Stimulated activated CD8-positive, alpha-beta memory T cell treated with anti-CD3 and anti-CD28 coated beads, Interleukin-7, amount 100 ng/mL, for 4 hours (primary cell): ENCODE data around the gene VIL1.
A peak's percentile ranks its signal among the peaks of the same experiment; 100 is the strongest.

ENCODE experiments used
- DNase-seq, 2 donors: peaks; one replicate each; pipeline ENCODE4 v3.0.0-alpha.2; 2020; ENCODE audit warnings: low read depth in 2 of 2

VIL1 gene

DNA sequence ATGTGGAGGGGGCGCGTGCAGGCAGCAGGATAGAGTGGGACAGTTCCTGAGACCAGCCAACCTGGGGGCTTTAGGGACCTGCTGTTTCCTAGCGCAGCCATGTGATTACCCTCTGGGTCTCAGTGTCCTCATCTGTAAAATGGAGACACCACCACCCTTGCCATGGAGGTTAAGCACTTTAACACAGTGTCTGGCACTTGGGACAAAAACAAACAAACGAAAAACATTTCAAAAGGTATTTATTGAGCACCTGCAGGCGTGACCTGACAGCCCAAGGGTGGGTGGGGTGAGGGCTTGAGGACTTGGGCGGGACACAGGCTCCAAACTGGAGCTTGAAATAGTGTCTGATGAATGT lies 23.9 kb upstream of the VIL1 start:
- DNase-seq = no peak

DNA sequence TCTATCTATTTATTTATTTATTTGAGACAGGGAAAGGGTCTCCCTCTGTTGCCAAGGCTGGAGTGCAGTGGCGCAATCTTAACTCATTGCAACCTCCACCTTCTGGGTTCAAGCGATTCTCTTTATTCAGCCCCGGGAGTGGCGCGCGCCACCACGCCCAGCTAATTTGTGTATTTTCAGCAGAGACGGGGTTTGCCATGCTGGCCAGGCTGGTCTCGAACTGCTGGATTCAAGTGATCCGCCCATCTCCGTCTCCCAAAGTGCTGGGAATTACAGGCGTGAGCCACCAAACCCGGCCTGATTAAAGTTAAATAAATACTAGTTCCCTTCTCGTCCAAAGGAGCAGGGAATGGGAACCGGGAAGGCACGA lies 23.5 kb upstream of the VIL1 start:
- DNase-seq = no peak

DNA sequence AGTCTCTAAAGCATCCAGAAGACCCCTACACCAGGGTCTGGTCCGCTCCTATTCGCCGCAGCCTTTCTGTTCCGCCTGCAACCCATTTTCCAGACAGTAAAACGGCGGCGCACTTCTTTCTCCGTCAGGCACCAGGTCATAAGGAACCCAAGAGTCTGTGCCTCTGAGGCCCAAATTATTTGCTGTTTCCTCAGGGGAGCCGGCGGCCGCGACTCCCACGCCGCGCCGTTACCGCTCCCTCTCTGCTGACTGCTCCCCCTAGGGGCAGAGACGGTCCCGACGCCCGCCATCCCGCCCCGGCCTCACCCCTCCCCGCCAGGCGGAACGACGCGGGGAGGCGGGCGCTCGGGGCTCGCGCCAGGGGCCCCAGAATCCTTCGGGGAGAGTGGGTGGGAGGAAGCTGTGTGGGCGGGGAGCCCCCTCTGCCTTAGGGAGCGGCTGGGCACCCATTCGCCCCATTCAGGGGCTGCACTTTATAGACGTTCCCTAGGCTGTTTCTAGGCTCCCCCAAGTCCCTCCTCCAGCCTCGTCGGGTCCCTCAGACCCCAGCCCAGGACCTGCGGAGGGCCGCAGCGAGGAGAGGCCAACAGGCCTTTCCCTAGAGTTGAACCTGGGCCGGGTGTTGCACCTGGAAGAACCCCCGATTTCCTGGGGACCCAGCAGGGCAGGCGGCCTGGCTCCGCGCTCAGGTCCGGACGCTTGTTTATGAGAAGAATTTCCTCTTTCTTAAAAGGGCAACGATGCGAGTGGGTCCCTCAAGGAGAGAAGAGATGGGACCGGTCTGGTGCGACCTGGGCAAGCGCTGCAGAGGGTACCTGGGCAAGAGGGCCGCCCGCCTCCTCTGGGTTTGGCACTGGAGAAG lies 22.9 kb upstream of the VIL1 start:
- peak; percentile 90 to 93 for DNase-seq

DNA sequence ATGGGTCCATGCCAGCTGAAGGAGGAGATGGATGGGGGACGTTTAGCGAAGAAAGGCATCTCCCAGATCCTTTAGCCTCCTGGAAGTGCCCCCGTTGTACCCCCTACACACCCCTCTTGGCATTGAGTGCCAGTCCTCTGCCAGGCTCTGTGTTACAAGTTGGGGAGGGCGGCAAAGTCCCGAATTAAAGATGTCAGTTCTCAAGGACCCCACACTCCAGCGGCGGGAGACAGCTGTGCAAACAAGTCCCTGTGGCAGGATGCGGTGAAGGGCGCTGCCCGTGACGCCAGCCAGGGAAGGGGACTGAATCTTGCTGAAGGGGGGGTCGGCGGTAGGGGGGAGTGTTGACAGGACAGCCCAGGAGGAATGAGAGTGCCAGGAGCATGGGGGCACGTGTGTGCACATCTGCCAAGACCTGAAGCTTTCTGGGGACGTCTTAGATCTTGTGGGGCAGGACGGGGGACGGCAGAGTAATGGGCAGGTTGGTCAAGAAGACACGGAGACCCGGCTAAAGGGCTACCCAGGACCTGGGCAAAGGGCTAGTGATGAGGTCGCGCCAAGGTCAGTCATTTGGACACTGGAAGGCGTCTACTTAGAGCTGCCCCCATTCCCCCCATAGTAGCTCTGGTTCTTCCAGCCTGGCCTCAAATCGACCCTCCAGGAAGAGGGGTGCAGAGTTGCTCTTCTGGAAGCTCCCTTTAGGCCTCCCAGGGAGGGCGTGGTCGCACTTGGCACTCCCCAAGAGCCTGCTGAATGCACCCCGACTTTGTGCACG lies 22.0 kb upstream of the VIL1 start:
- peak in 1 of 2 donors; percentile 63 for DNase-seq

DNA sequence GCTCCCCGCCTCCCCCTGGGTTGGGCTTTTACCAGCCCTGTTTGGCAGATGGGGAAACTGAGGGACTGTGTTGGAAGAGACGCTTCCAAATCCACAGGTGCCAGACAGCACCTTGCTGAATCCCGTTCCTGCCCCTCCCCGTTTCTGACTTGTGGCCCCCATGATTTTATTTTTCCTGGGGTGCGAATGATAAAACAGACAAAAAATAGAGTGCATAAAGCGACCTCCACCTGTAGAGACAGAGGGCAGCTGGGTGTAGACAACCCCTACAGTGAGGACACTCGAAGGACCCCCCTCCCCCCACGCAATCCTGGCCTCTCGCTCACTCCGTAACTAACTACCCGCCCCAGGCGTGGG lies 21.5 kb upstream of the VIL1 start:
- no peak for DNase-seq

DNA sequence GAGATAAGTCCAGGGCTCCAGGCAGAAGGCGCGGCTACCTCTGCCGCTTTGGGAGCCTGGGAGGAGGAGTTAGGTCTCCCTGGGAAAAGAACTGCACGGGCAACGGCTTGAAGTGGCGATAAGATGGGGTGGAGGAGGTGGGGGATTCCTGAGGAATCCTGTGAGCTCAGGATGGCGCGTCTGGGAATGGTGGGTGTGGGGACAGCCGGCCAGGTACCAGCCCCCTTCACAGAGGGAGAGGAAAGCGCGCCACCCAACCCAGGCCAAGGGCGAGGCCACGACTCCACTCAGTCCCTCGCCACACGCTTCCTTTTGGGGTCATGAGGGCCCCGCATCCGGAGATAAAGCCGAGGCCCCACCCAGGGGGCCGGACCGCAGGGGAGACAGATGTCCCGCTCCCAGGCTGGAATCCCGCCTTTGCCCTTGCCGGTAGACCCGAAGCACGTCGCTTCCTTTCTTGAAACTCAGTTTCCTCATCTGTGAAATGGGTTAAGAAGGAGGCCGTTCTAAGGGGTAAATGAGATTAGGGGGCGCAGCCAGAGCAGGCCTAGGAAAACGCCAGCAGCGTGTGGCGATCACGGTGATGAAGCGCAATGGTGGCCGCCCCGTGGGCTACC lies 21.0 kb upstream of the VIL1 start:
- DNase-seq = peak in 1 of 2 donors; percentile 42

DNA sequence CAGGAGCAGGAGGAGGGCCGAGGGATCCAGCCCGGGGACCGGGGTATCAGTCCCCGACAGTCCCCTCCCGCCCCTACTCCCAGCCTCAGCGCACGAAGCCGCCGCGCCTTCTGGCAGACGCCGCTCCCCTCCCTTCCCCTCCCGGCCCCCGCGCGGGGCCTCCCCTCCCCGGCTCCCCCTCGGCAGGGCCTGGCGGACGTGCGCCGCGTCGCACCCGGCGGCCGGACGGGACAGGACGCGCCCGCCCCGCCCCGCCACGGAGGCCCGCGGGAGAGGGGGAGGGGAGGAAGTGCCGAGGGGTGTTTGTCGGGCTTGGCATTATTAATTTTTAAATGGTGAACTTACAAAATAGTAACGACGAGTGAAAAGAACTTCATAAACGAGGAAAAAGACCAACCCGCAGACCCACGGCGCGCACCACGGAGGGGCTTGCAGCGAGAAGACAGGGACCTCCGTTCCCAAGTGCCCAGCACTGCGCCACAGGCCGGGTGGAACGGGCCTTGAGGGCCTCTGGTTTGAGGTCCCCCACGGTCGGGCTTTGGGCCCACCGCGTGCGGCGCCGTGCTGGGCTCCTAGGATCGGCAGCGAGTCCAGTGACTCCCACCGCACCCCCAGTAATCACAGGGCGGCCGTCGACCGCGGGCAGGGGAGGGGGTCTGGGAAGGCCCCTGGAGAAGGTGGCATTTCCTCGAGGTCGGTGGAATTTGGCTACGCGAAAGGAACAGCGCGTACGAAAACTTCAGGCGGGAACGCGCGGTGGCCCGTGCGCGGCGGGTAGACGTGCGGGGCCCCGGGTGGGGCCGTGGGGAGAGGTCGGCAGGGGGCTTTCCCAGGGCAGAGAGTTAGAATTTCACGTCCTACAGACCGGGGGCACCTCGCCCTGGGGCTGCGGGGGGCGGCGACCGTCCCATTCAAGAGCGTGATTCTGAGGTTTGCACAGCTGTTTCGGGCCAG lies 20.2 kb upstream of the VIL1 start:
- peak in 1 of 2 donors; percentile 68 for DNase-seq

DNA sequence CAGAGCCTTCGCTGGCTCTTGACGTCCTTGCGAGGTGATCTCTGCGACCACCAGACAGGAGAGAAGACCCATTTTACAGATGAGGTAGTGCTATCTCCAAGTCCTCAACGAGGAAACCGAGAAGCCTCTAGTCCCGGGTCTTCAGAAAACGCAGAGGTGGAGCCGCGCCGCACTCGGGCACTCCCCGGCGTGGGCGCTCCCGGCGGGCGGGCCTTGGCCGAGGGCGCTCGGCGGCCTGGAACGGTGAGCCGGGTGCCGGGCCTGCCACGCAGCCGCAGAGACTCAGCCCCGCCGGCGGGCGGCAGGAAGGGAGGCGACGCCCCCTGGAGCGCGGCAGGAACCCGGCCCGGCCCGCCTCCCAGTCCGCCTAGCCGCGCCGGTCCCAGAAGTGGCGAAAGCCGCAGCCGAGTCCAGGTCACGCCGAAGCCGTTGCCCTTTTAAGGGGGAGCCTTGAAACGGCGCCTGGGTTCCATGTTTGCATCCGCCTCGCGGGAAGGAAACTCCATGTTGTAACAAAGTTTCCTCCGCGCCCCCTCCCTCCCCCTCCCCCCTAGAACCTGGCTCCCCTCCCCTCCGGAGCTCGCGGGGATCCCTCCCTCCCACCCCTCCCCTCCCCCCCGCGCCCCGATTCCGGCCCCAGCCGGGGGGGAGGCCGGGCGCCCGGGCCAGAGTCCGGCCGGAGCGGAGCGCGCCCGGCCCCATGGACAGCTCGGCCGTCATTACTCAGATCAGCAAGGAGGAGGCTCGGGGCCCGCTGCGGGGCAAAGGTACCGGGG lies 19.3 kb upstream of the VIL1 start, which contains the start of gene CTDSP1:
Gene CTDSP1 (plus strand): TSS at position 478 of the 776 bp plus-strand sequence. CDS start 223 bp downstream, at position 701.
- DNase-seq = peak; percentile 88 to 90

DNA sequence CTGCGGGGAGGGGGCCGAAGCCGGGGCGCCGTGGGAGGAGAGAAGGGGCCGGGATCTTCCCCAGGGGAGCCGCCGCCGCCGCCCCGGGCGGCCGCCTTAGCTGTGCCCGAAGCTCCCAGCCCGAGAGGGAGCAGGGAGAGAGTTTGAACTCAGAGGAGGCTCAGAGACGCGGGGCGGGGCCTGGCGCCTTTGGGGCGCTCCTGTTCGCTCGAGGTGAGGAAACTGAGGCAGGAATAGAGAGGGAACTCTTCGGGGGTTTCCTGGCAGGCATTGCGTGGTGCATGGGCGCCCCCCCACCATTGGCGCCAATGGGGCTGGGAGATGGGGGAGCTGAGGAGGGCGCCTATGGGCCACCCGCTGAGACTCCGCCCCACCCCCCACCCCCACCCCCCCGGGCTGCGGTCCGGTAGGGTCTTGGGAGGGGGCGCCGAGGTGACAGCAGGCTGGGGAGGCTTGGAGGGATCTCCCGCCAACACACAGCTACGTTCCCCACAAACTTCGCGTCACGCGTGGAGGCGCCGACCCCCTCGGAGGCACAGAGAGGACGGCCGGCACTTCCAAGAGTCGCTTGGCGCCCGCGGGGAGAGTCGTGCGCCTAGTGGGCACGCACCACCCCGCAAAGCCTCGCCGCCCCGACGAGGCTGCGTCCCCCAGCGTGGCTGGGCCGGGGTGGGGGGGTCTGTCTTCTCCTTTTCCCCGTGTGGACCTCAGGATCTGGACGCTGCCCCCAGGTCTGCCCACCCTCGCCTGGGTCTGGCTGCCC lies 18.6 kb upstream of the VIL1 start:
- DNase-seq = no peak

DNA sequence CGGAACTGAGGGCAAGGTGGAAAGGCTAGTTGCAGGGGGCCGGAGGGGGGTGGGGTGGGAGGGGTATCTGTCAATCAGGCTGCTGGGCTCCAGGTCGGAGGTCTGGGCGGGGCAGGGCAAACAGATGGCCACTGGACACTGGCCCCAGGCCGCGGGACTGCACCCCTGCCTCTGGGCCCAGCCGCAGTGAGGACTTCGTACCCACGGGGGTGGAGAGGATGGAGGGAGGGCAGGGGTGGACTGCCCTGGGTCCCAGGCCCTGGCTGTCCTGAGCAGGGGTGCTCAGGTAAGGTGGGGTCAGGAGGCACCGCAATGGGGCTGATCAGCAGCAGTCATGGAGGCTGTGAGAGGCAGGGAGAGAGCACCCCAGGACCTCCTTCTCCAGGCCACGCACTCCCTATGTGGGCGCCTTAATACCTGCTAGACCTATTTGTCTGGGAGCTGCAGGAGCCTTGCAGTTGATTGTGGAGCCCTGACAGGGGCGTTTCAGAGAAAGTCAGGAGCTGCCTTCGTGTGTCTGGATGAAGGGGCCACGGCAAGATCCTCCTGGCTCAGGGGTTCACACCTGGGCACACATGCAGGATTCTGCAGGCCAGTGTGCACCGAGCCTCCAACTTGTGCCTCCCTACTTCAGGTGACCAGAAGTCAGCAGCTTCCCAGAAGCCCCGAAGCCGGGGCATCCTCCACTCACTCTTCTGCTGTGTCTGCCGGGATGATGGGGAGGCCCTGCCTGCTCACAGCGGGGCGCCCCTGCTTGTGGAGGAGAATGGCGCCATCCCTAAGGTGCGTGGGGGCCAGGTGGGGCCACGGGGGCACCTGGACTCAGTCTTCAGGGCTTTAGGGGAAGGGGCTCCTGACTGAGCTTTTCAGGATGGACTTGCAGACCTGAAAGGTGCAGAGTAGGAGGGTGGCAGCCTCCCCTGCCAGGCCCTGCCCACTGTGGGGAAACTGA lies 17.7 kb upstream of the VIL1 start:
- no peak for DNase-seq

DNA sequence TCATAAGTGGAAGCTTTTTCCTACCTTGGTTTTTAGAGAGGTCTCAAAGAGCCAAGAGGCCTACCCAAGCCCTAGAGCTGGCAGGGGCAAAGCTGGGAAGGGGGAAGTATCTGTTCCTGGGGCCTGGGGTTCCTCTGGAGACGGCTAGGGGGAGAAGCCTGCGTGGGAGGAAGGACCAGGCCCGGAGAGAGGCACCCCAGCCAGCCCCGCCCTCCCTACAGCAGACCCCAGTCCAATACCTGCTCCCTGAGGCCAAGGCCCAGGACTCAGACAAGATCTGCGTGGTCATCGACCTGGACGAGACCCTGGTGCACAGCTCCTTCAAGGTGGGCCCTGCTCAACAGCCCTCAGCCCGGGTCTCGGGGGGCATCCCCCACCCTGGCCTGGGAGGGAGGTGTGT lies 17.0 kb upstream of the VIL1 start:
- no peak for DNase-seq

DNA sequence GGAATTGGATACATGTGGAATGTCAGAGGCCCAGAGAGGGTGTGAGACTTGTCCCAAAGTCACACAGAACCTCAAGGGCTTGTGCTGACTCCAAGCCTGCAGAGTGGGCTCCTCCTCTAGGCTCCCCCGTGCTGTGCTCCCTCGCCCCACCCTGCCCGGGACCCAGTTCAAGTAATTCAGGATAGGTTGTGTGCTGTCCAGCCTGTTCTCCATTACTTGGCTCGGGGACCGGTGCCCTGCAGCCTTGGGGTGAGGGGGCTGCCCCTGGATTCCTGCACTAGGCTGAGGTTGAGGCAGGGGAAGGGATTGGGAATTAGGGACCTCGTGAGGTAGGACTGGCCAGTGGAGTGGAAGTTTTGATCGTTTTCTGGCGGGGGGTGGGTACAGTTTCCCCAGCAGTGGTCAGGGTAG lies 16.4 kb upstream of the VIL1 start:
- no peak for DNase-seq

DNA sequence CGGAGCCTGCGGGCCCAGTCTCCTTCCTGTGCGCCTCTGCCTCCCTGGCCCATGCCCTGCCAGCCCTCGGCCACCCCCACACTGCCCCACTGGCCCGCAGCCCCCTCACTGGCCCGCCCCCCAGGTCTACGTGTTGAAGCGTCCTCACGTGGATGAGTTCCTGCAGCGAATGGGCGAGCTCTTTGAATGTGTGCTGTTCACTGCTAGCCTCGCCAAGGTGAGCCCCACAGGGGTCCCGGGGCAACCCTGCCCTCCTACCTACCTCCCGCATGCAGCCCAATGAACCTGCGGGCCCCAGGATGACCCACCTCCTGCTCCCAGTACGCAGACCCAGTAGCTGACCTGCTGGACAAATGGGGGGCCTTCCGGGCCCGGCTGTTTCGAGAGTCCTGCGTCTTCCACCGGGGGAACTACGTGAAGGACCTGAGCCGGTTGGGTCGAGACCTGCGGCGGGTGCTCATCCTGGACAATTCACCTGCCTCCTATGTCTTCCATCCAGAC lies 16.0 kb upstream of the VIL1 start:
- DNase-seq = no peak

DNA sequence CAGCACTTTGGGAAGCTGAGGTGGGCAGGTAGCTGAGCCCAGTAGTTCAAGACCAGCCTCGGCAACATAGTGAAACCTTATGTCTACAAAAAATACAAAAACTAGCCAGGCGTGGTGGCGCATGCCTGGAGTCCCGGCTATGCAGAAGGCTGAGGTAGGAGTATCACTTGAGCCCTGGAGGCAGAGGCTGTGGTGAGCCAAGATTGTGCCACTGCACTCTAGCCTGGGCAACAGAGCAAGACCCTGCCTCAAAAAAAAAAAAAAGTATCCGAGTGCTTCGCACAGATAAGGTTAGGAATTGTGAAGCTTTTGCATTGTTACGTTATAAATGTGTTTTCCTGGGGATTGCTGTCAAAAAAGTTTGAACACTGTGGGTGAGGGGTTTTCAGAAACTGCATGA lies 15.1 kb upstream of the VIL1 start:
- no peak for DNase-seq

DNA sequence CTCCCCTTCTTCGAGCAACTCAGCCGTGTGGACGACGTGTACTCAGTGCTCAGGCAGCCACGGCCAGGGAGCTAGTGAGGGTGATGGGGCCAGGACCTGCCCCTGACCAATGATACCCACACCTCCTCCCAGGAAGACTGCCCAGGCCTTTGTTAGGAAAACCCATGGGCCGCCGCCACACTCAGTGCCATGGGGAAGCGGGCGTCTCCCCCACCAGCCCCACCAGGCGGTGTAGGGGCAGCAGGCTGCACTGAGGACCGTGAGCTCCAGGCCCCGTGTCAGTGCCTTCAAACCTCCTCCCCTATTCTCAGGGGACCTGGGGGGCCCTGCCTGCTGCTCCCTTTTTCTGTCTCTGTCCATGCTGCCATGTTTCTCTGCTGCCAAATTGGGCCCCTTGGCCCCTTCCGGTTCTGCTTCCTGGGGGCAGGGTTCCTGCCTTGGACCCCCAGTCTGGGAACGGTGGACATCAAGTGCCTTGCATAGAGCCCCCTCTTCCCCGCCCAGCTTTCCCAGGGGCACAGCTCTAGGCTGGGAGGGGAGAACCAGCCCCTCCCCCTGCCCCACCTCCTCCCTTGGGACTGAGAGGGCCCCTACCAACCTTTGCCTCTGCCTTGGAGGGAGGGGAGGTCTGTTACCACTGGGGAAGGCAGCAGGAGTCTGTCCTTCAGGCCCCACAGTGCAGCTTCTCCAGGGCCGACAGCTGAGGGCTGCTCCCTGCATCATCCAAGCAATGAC lies 14.4 kb upstream of the VIL1 start:
- DNase-seq = no peak

DNA sequence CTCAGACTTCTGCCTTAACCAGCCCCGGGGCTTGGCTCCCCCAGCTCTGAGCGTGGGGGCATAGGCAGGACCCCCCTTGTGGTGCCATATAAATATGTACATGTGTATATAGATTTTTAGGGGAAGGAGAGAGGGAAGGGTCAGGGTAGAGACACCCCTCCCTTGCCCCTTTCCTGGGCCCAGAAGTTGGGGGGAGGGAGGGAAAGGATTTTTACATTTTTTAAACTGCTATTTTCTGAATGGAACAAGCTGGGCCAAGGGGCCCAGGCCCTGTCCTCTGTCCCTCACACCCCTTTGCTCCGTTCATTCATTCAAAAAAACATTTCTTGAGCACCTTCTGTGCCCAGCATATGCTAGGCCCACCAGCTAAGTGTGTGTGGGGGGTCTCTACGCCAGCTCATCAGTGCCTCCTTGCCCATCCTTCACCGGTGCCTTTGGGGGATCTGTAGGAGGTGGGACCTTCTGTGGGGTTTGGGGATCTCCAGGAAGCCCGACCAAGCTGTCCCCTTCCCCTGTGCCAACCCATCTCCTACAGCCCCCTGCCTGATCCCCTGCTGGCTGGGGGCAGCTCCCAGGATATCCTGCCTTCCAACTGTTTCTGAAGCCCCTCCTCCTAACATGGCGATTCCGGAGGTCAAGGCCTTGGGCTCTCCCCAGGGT lies 13.7 kb upstream of the VIL1 start:
- DNase-seq = no peak

DNA sequence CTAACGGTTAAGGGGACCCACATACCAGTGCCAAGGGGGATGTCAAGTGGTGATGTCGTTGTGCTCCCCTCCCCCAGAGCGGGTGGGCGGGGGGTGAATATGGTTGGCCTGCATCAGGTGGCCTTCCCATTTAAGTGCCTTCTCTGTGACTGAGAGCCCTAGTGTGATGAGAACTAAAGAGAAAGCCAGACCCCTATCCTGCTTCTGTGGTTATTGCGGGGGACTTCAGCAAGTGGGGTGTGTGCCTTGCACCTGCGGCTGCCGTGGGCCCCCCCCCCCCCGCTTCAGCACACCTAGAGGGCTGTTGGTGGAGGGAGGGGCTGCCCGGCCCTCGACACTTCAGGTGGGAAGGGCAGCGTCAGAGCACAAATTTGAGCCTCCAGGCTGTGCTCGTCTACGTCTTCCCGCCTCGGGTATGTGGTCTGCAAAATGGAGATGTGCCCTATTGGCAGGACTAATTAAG lies 13.1 kb upstream of the VIL1 start:
- DNase-seq = no peak
